HG03575 (cell line): ENCODE measurements around the gene CCR5AS.
"Not testable (repeated sequence)": the region's sequence is repeated elsewhere in the genome, so short reads cannot be mapped to it uniquely, and the experiment has no call there.

Source experiments
- ATAC-seq: cut with Tn5 transposase; IDR thresholded peaks from one replicate; pipeline ENCODE4 v1.9.1; 2021; ENCODE audit not compliant: unreplicated experiment, insufficient number of reproducible peaks, low FRiP score; ENCODE audit errors: extremely low read depth

CCR5AS gene

DNA sequence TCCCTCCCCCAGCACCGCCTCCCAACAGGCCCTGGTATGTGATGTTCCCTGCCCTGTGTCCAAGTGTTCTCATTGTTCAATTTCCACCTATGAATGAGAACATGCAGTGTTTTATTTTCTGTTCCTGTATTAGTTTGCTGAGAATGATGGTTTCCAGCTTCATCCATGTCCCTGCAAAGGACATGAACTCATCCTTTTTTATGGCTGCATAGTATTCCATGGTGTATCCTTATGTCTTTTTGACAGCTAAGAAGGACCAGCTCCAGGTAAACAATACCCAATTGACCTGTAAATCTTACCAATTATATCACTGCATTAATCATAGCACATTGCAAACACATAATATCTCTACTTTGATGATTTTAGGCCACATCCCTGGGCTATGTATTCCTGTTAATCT, 24.0 kb upstream of the CCR5AS start:
- ATAC-seq = not testable (repeated sequence)

DNA sequence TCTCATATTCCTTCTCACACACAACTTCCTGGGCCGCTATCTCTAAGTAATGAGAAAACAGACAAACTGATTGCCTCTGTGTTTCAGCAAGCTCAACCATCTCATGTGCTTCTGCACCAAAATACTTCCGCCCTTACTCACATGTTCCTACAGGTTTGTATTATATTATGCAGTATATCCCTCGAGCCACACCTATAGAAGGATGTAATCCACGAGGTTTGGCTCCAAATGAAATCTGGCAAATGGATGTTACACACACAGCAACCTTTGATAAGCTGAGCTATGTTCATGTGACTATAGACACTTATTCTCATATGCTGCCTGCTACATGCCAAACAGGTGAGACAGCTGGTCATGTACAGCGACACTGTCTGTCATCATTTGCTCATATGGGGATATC, 22.8 kb upstream of the CCR5AS start:
- ATAC-seq = no peak

DNA sequence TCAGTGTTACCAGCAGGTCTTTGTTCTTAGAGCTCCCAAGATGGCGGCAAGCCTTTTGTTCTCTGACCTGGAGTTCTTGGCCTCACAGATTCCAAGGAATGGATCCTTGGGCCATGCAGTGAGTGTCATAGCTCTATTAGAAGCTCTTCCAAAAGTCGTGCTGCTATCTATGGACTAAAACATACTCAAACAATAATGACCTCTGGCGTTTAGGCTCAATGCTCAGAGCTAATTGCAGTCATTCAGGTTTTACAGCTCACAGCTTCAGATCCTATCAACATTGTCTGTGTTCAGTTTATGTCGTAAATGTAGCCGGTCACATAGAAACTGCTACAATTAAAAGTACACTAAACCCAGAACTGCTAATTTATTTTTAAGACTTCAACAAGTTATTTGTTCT, 22.4 kb upstream of the CCR5AS start:
- ATAC-seq = no peak

DNA sequence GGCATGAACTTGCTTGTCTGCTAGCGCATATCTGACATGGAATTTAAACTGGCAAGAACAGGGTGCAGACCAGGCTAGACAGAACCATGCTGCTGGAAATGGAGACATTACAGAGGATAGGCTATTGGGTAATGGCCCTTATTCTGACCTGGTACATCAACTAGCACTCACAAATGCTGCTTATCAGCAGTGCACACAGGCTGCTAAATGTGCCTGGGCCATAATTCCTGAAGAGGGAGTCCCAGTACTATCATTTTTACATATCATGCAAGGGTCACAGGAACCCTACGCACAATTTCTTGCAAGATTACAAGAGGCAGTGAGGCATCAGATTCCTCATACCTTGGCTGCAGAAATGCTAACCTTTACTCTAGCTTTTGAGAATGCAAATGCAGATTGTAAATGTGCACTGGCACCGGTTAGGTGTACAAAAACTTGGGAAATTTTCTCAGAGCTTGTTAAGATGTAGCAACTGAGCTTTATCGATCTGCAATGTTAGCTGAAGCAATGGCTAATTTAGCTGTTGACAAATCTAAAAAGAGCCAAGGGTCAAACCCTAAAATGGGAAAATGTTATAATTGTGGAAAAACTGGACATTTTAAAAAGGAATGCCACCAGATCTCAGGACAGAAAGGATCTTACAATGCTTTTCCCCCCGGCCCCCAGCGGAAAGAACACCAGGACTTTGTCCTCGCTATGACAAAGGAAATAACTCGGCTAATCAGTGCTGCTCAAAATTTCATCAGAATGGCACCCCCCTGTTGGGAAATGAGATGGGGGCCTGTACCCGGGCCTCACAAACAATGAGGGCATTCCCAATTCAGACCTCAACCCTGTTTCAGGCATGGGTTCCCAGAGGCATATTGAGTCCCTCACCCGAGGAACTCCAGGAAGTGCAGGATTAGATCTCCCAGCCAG, 21.3 kb upstream of the CCR5AS start:
- no peak for ATAC-seq

DNA sequence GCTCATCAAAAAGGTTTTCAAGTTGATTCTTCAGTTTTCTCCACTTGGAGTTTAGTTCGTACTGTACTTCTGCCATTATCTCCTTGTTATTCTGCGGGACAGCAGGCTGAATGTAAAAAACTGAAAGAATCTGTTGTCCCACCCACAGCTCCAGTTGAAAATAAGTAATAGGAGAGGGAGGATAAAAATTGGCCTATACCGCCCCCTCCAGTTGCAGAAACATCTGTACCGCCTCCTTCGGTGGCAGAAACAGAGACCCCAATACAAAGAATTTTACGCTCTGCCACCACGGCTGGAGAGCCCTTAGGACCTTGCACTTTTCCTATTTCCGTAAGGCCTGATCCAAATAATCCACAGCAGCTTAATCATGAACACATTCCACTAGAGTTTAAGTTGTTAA, 20.5 kb upstream of the CCR5AS start:
- ATAC-seq = not testable (repeated sequence)

DNA sequence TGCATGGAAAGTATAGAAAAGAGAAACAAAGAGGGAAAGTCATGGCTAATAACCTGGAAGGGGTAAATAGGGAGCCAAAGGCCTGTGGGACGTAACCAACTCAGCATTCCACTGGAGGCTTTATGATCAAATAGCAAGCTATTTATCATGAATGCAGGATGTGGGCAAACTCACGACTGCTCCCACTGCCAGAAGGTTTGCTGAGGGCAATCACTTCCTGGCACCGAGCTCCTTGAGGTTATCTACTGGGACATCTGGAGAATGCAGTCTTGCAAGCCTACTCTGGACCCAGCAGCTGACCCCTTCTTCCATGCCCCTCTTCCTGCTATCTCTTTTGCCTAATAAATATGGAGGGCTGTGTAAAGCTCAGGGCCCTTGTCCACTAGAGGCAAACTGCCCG, 19.6 kb upstream of the CCR5AS start:
- not testable (repeated sequence) for ATAC-seq

DNA sequence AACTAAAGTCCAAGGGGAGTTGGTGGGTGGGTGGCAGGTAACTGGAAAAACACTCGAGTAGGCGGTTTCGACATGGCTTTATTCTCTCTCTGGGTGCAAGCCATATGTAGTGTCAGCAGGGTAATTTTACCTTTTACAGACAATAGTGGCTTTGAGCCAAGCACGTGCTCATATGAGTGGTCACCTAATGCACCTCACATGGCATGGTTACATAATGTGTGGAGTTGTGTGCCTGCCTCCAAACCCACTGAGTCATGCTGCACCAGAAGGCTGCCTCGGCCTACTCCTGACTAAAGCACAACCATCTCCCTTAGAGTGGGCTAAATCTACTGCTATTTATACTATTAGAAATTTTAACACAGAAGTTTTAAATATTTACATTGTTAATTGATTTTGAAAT, 16.7 kb upstream of the CCR5AS start:
- ATAC-seq = no peak

DNA sequence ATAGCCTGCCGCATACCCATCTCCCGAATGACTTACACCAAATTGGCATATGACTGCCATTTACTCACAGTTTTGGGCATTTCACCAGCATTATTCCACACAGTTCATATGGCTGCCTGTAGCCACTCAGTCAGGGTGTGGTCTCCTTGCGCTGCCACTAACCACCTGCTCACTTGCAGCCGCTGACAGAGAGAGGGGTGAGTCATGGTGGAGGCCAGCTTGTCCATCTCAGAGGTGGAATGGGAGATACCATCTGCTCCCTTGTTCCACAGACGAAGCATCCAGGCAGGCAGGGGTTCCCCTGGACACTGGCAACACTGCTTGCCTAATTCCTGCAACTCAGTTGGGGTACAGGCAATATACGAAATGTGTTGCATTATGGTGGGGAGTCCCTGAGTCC, 15.8 kb upstream of the CCR5AS start:
- ATAC-seq = no peak

DNA sequence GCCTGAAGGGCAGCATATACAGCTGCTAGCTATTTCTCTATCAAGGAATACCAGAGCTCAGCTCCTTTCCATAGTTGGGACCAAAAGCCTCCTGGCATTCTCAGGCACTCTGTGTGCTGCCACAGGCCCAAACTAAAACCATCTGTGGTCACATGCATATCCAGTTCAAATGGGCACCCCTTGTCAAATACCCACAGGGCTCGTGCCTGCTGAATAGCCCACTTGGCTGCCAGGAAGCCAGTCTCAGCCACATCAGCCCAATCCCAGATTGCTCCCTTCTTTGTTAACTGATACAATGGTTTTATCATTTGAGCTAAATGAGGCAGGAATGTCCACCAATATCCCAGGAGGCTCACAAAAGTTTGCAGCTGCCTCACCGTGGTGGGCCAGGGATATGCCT, 14.1 kb upstream of the CCR5AS start:
- no peak for ATAC-seq

DNA sequence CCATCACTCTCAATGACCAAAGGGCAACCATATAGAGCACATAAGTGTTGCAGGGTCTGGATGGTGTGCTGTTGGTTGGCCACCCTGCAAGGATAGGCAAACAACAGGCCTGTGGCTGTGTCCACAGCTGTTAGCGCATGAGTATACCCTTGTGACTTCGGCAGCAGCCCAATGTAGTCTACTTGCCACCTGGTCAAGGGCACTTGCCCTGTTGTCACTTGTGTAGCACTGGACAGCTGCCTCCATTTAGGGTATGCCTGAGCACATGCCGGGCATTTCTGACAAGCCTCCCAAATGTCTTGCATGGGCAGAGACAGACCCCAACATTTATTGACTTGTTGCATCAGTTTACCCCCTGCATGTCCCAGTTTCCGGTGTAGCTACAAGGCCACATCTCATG, 12.9 kb upstream of the CCR5AS start:
- no peak for ATAC-seq

DNA sequence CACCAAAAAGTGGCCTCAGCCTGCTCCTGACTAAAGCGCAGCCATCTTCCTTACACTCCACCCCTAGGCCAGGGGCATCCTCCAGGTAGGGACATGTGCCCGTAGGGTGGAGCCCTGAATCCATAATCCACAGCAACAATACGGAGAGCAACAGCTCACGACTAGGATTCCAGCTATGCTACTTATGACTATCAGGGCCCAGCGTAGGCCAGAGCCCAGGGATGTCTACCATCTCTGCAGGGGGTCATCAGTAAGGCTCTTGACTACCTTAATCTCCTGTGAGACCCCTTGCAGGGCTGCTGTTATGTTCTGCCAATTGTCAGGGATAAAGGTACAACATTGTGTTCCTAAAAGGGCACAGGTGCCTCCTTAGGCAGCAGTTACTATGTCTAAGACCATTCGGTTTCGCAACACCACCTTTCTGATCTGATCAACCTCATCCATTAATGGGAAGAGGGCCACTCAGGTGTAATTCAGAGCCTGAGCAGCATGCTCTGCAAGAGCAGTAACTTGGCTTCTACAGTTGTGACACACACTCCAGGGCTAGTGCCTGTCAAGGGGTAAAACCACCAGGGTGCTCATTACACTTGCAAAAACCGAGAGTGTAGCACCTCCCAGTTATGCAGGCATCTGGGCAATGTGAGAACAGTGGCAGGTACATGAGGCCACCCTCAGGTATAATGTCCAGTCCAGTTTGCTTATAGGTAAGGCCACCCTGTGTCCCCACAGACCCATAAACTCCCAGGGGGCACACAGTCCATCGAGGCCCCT, 11.2 kb upstream of the CCR5AS start:
- no peak for ATAC-seq

DNA sequence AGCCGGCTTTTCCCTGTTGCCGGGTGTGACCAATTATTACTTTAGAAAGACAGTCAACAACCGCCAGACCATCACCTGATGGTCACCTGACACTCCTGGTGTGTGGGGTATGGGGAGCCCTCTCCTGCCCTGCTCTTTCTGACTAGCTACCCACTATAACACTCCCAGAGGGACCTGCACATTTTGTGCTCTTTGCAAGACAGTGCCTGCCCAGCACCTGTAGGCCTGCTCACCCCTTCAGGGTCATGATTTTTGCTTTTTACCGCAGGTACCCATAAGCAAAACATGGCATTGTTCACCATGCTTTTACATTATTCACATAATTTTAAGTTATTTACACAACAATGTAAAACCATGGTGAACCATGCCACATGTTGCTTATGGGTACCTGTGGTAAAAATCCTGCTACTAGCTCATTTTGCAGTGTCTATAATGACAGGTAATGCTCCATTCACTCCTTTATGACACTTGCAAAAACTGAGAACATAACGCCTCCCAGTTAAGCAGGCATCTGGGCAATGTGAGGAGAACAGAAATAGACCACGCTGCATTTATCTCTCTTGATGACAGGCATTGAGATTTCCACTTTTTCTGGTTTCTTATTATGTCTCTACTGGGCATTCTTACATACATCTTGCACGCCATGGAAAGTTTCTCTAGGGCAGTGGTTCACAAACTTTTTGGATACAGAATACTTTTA, 10.1 kb upstream of the CCR5AS start:
- ATAC-seq = no peak

DNA sequence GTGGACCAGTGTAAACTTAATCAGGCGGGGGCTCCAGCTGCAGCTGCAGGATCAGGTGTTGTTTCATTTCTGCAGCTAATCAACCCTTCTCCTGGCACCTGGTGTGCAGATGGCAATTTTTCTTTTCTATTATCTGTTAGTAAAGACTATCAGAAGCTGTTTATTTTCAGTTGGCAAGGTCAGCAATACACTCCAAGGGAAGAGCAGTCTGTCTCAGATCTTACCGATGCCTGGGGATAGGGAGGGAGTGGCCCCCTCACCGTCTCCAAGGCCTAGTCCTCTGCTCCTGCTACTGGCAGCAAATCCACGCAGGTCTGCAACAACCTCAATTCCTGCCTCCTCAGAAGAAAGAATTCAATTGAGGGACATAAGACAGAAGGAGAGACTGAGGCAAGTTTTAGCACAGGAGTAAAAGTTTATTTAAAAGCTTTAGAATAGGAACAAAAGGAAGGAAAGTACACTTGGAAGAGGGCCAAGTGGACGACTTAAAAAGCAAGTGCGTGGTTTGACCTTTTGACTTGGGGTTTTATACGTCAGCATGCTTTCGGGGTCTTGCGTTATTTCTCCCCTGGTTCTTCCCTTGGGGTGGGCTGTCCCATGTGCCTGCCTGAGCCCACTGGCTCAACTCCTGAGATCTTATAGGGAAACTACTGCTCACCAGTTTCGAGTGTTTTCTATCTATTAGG, 9.4 kb upstream of the CCR5AS start:
- ATAC-seq = no peak

DNA sequence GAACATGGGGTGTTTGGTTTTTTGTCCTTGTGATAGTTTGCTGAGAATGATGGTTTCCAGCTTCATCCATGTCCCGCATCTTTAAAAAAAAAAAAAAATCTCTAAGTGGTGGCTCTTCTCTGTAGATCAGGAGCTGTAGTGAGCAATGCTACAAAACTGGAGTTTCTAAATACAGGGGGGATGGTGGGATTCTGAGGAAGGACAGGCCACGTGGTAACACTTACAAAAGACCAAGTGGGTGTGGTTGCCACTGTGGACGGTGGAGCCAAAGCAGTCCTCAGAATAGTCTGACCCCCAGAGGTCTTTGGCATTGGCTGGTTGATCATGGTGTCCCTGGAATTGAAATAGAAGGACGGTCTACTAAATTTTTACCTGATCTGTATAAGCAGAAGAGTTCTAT, 7.9 kb upstream of the CCR5AS start:
- ATAC-seq = no peak

DNA sequence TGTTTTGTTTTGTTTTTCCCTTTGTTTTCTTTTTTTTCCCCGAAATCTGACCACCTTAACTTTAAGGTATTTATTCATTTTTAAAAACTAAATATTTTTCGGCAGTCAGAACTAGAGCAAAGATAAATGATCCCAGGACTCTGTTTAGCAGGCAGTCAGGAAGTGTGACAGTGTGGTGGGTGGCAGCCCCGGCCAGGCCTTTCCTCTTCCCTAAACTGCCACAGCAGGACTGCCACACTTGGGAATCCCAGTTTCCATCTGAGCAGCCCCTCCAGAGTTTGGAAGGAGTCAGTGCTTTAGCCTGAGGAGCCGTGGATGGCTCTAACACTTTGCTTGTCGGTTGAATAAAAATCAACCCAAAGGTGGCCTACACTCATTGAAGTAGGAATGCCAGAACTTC, 7.1 kb upstream of the CCR5AS start:
- no peak for ATAC-seq

DNA sequence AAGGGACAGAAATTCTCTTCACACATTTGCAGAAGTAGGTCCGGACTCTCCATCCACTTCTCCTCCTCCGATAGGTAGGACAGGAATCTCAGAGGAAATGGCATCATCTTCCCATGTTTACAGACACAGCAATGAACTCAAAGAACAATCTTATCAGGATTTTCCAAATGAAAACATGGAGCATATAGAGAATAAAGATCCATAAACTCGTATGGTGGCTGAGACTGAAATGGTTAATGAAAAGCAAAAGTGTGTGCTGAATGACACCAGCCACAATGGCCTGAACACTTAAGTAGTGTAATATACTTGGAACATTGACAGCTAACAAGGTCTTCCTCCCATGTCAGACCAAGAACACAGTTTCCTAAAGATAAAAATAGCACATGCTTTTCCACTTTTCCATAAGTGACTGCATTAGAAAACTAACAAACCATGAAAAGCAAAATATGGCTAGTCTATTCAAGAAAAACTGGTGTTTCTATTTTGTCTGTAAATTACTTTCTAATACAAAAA, 6.0 kb upstream of the CCR5AS start:
- ATAC-seq = no peak

DNA sequence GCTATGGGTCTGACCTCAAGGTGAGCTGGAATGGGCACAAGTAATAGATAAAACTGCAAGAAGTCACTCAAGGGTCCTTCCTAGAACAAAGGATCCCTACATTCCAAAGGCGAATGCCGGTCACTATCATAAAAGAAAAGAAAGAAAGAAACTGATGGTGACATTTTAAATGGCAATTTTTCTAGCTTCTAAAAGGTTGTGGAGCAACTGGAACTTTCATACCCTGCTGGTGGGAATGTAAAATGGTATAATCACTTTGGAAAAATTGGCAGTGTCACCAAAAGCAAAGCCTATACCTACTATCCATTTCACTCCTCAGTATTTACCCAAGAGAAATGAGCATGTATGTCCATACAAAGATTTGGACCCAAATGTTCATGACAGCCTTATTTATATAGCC, 4.4 kb upstream of the CCR5AS start:
- ATAC-seq = no peak

DNA sequence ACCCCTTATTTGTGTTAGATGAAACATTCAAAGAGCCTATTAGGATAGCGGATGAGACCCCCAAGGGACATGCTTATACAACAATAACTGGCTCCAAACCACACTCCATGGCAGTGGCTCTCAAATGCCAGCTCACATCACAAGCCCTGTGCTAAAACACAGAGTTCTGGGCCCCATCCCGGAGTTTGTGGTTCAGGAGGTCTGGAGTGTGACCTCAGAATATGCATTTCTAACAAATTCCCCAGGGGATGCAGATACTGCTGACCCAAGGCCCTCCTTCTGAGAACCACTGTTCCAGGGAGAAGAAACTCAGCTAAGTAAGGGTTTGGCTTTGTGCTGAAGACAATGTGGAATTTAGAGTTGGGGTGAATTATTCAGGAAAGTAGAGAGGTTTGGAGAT, 3.8 kb upstream of the CCR5AS start:
- no peak for ATAC-seq
